Measurements from ENCODE around the gene CSMD2.

The CSMD2 gene

GRCh38 chr1:34037109-34037508 lies 127.9 kb downstream of the CSMD2 start:
- H4K20me1 ChIP-seq (ENCODE audit: insufficient read depth, low read length) = no peaks in the 10 kb centered on the region

GRCh38 chr1:34034036-34034435 lies 131.0 kb downstream of the CSMD2 start:
- Histone ChIP-seq H3K27ac (ENCODE audit: low read length) (no peak overlapping the region), H3K27me3 (ENCODE audit: low read depth, low read length) (no peaks in the 10 kb centered on the region), H3K4me3 (ENCODE audit: low read length) (no peak overlapping the region), H3K9me3 (ENCODE audit: insufficient read depth, low read length) (no peaks in the 10 kb centered on the region), H3K79me2 (ENCODE audit: low read length) (no peaks in the 10 kb centered on the region), H3K36me3 (replicated peaks; ENCODE audit: low read depth, low read length) (no peaks in the 10 kb centered on the region), H3K4me1 (ENCODE audit: low read length) (no peaks in the 10 kb centered on the region), H3K9ac (ENCODE audit: low read length) (no peak overlapping the region), H4K20me1 (ENCODE audit: insufficient read depth, low read length) (no peaks in the 10 kb centered on the region), H2AFZ (ENCODE audit: low read depth, low read length) (no peak overlapping the region), H3K4me2 (ENCODE audit: low read length) (no peak overlapping the region)
- TF ChIP-seq EZH2phosphoT487 (IDR thresholded peaks at IDR 0.05; ENCODE audit: low read depth) (no peak), CTCF (IDR thresholded peaks at IDR 0.05; ENCODE audit: low read depth, low read length) (no peak)

More at GRCh38 chr1:34037109-34037508, 127.9 kb downstream of the CSMD2 start:
- Histone ChIP-seq H3K4me1 (ENCODE audit: low read length) (no peaks in the 10 kb centered on the region), H3K79me2 (ENCODE audit: low read length) (no peaks in the 10 kb centered on the region), H3K4me3 (ENCODE audit: low read length) (no peak overlapping the region), H3K27ac (ENCODE audit: low read length) (no peak overlapping the region), H3K4me2 (ENCODE audit: low read length) (no peak overlapping the region), H2AFZ (ENCODE audit: low read depth, low read length) (no peak overlapping the region), H3K9me3 (ENCODE audit: insufficient read depth, low read length) (no peaks in the 10 kb centered on the region), H3K27me3 (ENCODE audit: low read depth, low read length) (no peaks in the 10 kb centered on the region), H3K36me3 (replicated peaks; ENCODE audit: low read depth, low read length) (no peaks in the 10 kb centered on the region), H3K9ac (ENCODE audit: low read length) (no peak overlapping the region)
- TF ChIP-seq CTCF (IDR thresholded peaks at IDR 0.05; ENCODE audit: low read depth, low read length) = no peak
- TF ChIP-seq EZH2phosphoT487 (IDR thresholded peaks at IDR 0.05; ENCODE audit: low read depth) = no peak

GRCh38 chr1:34029954-34030353 lies 135.1 kb downstream of the CSMD2 start:
- Histone ChIP-seq H3K27ac (ENCODE audit: low read length) (no peak overlapping the region), H4K20me1 (ENCODE audit: insufficient read depth, low read length) (no peaks in the 10 kb centered on the region), H3K27me3 (ENCODE audit: low read depth, low read length) (peaks cover 8% of the 10 kb centered on the region; the same call in 1 of the 2 replicates), H3K4me1 (ENCODE audit: low read length) (no peaks in the 10 kb centered on the region), H3K36me3 (replicated peaks; ENCODE audit: low read depth, low read length) (no peaks in the 10 kb centered on the region), H3K9ac (ENCODE audit: low read length) (no peak overlapping the region), H3K79me2 (ENCODE audit: low read length) (no peaks in the 10 kb centered on the region), H3K4me2 (ENCODE audit: low read length) (no peak overlapping the region), H3K4me3 (ENCODE audit: low read length) (no peak overlapping the region), H2AFZ (ENCODE audit: low read depth, low read length) (no peak overlapping the region), H3K9me3 (ENCODE audit: insufficient read depth, low read length) (no peaks in the 10 kb centered on the region)
- TF ChIP-seq CTCF (IDR thresholded peaks at IDR 0.05; ENCODE audit: low read depth, low read length) (no peak), EZH2phosphoT487 (IDR thresholded peaks at IDR 0.05; ENCODE audit: low read depth) (no peak)

GRCh38 chr1:34029515-34029914 lies 135.5 kb downstream of the CSMD2 start:
- TF ChIP-seq EZH2phosphoT487 (IDR thresholded peaks at IDR 0.05; ENCODE audit: low read depth) (no peak), CTCF (IDR thresholded peaks at IDR 0.05; ENCODE audit: low read depth, low read length) (no peak)
- peaks cover 8% of the 10 kb centered on the region; the same call in 1 of the 2 replicates for H3K27me3 ChIP-seq (ENCODE audit: low read depth, low read length)
- no peak overlapping the region for H2AFZ ChIP-seq (ENCODE audit: low read depth, low read length)
- H3K4me2 ChIP-seq (ENCODE audit: low read length) = no peak overlapping the region
- no peak overlapping the region for H3K27ac ChIP-seq (ENCODE audit: low read length)
- no peaks in the 10 kb centered on the region for H3K36me3 ChIP-seq (replicated peaks; ENCODE audit: low read depth, low read length)
- H4K20me1 ChIP-seq (ENCODE audit: insufficient read depth, low read length) = no peaks in the 10 kb centered on the region
- H3K4me3 ChIP-seq (ENCODE audit: low read length) = no peak overlapping the region
- no peak overlapping the region for H3K9ac ChIP-seq (ENCODE audit: low read length)
- H3K9me3 ChIP-seq (ENCODE audit: insufficient read depth, low read length) = no peaks in the 10 kb centered on the region
- H3K79me2 ChIP-seq (ENCODE audit: low read length) = no peaks in the 10 kb centered on the region
- no peaks in the 10 kb centered on the region for H3K4me1 ChIP-seq (ENCODE audit: low read length)
